ENCODE results near the gene ABLIM3. TPM values are rescaled to one million over a fixed set of nuclear protein-coding genes. Genes with fewer than 3 reads are reported as not detected.

ABLIM3 gene
- total and polyA plus RNA-seq, 9 of the 15 experiments (the other 6 are each of a cell fraction or from before 2014, with no cell fraction given) = 0.03 to 0.38 (median 0.11) TPM

DNA sequence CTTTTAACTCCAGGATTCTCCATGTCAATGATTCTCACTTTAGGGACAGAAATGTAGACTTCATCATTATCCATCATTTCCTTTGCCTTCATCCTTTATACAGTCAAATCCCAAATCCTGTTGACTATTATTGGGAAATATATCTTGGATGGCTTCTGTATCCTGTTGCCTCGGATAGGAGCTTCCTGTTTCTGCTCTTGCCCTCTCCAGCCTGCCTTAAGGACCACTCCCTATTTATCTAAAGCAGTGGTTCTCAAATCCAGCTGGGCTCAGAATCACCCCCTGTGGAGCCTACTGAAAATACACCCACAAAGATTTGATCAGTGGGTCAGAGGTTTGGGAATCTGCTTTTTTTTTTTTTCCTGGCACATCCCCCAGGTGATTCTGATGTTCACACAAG lies 138.8 kb downstream of the ABLIM3 start:
- Histone ChIP-seq H4K20me1 (replicated peaks; ENCODE audit: control insufficient read depth, insufficient read depth, low read length) (no peaks in the 10 kb centered on the region), H3K9ac (ENCODE audit: insufficient read depth in 1 of 2, low read depth in 2 of 2, low read length in 2 of 2) (no peak overlapping the region), H3K4me1 (replicated peaks in 1 of 2; ENCODE audit: control insufficient read depth in 2 of 2, insufficient read depth in 2 of 2, low read length in 2 of 2) (no peaks in the 10 kb centered on the region; a peak in 1 of 5 replicates), H3K9me3 (replicated peaks; ENCODE audit: control insufficient read depth, insufficient read depth, low read depth, low read length) (no peaks in the 10 kb centered on the region), H3K4me2 (ENCODE audit: insufficient read depth, low read length) (no peak overlapping the region), H3K9me1 (ENCODE audit: control insufficient read depth, insufficient read depth, low read length) (no peaks in the 10 kb centered on the region), H3K27ac (ENCODE audit: extremely low read depth, low read depth, low read length) (no peak overlapping the region), H3K4me3 (no peak overlapping the region), H3K79me2 (ENCODE audit: control insufficient read depth, insufficient read depth, low read length) (no peaks in the 10 kb centered on the region), H3K27me3 (ENCODE audit: control insufficient read depth in 2 of 2, insufficient read depth in 2 of 2, low read length in 2 of 2) (peaks cover 31 to 42% of the 10 kb centered on the region in 2 experiments), H3K36me3 (ENCODE audit: control insufficient read depth, insufficient read depth, low read length) (no peaks in the 10 kb centered on the region), H2AFZ (ENCODE audit: low read depth, low read length) (no peak overlapping the region)
- DNase-seq (ENCODE audit: extremely low read depth in 1 of 4, low spot score in 3 of 4) (no peak), FAIRE-seq (no peak), ATAC-seq (no peak)
- in situ Hi-C loops (cut with MboI) = no loop called here
- intact Hi-C loops (cut with micrococcal nuclease) = no loop called here
- POLR2A ChIA-PET = interaction anchor here (0.7 to 1.2 kb wide), 2 partner anchors 41 to 387 kb away, joined by 3 to 4 read pairs; no protein-coding TSS in a partner anchor
- TF ChIP-seq BRF1 (IDR thresholded peaks at IDR 0.05; ENCODE audit: borderline replicate concordance, extremely low read depth, insufficient read length) = no peak
- no peak for TF ChIP-seq DMBX1 (CRISPR knock-in tag; IDR thresholded peaks at IDR 0.05; ENCODE audit: borderline replicate concordance)
- TF ChIP-seq, protein P1, sequence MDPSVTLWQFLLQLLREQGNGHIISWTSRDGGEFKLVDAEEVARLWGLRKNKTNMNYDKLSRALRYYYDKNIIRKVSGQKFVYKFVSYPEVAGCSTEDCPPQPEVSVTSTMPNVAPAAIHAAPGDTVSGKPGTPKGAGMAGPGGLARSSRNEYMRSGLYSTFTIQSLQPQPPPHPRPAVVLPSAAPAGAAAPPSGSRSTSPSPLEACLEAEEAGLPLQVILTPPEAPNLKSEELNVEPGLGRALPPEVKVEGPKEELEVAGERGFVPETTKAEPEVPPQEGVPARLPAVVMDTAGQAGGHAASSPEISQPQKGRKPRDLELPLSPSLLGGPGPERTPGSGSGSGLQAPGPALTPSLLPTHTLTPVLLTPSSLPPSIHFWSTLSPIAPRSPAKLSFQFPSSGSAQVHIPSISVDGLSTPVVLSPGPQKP (CRISPR knock-in tag; IDR thresholded peaks at IDR 0.05) = no peak
- TF ChIP-seq, protein P2, sequence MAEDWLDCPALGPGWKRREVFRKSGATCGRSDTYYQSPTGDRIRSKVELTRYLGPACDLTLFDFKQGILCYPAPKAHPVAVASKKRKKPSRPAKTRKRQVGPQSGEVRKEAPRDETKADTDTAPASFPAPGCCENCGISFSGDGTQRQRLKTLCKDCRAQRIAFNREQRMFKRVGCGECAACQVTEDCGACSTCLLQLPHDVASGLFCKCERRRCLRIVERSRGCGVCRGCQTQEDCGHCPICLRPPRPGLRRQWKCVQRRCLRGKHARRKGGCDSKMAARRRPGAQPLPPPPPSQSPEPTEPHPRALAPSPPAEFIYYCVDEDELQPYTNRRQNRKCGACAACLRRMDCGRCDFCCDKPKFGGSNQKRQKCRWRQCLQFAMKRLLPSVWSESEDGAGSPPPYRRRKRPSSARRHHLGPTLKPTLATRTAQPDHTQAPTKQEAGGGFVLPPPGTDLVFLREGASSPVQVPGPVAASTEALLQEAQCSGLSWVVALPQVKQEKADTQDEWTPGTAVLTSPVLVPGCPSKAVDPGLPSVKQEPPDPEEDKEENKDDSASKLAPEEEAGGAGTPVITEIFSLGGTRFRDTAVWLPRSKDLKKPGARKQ (CRISPR knock-in tag; IDR thresholded peaks at IDR 0.05) = no peak
- TF ChIP-seq, protein P3, sequence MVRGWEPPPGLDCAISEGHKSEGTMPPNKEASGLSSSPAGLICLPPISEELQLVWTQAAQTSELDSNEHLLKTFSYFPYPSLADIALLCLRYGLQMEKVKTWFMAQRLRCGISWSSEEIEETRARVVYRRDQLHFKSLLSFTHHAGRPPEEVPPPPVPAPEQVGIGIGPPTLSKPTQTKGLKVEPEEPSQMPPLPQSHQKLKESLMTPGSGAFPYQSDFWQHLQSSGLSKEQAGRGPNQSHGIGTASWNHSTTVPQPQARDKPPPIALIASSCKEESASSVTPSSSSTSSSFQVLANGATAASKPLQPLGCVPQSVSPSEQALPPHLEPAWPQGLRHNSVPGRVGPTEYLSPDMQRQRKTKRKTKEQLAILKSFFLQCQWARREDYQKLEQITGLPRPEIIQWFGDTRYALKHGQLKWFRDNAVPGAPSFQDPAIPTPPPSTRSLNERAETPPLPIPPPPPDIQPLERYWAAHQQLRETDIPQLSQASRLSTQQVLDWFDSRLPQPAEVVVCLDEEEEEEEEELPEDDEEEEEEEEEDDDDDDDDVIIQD (CRISPR knock-in tag; IDR thresholded peaks at IDR 0.05) = no peak
- CTCF ChIA-PET (ENCODE audit: low intra/inter-chr PET ratio) = no interaction called here
- no TSS peak for BruUV-seq (replicated peaks)
- WGBS (ENCODE audit: insufficient coverage, low coverage, missing lambda C conversion rate) = 0% methylated on average over 1 of the region's 1 CpG

Measured in K562 (cell line).